Stimulated activated CD8-positive, alpha-beta memory T cell treated with anti-CD3 and anti-CD28 coated beads, Interleukin-12 subunit alpha, Interleukin-12 subunit beta, amount 100 ng/mL, for 4 hours (primary cell): Measurements from ENCODE around the gene TBXAS1.
"Not testable (repeated sequence)": the region's sequence is repeated elsewhere in the genome, so short reads cannot be mapped to it uniquely, and the experiment has no call there.

Source experiments
- DNase-seq: peaks from one replicate; pipeline ENCODE4 v3.0.0-alpha.2; 2020; ENCODE audit warnings: low read depth

The TBXAS1 gene

DNA sequence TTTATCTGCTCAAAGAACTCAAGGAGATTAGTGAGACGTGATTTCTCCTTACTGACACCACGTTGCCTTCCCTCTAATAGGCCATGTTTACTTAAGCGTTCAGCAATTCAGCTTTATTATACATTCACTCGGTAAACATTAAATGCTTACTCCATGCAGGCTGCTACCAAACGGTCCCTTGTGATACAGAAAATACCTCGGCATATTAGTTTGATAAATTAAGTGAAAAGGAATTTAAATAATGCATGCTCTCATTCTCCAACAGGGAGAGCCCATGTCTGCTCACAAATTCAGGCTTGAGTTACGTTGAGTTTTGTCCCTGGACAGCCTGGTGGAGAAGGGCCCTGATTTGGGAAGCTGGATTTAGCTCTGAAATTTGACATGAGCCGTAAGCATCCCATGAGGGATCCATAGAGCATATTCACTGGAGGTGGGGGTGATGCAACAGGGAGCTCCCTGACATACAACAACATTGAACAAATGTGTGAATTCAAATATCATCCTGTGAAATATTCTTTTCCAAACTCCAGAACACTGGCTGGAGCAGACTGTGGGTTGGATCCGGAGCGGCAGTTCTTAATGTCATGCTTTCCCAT is 86.3 kb downstream of the TBXAS1 start:
- no peak for DNase-seq

DNA sequence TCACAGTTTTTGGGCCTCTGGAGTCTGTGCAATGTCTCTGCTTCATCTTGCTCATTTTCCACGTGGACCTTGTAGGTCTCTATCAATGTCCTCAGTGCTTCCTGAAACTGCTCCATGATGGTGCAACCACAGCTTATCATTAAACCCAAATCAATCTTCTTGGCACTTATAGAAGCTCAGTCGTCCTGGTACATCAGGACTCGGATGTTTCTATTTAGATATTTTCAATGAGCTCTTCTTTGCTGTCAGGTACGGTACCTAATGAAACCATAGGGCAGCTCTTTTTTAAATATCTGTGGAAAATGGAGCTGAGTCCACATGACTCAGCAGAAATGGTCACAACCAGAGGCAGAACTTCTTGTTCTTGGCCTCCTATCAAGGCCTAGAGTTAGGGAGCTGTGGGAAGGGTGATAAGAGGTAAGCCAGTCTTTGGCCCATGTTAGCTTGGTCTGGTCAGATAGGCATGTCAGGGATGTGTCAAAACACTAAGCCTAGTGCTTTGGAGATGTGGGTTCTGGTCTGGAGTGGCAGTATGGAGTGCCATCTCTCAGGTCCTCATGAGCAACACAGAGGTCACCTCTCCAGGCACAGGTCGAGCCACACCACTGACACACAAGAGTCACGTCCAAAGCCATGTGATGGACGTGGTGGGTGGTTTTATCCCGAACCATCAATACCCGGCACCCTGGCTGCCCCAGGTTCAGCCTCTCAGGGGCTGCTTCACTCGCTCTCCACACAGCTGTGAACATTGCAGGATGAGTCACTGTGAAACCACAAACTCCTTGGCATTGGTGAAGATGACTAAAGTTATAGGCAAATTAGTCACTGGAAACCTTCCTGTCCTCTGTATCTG is 87.0 kb downstream of the TBXAS1 start:
- peak; percentile 39 for DNase-seq

DNA sequence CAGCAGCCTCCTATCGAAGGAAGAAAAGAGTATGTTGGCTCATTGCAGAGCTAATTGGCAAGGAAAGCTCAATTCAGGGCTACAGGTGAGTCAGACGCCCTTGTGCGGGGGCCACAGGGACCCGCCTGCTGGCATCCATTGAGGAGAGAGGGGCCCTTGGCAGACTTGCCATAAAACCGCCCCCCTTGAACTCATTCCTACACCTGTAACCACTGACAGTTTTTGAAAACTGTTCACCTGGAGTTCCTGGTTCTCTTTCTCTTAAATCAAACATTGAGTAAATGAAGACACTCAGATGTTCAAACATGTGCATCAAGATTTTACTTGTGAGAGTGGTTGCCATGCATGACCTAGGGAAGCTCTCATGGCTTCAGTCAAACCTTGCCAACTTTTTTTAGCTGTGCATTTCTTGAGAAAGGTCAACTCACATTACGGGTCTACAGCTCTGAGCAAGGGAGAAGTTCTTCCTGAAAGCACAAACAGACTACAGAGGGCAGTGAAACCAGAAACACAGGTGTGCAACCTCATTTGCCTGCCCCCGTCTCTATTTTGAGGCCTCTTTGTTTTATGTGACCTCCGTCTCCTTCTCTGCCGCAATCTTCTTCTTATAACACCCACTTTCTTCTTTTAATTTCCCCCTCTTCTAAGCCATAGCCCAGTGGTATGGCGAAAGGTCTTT is 87.8 kb downstream of the TBXAS1 start:
- DNase-seq = no peak

DNA sequence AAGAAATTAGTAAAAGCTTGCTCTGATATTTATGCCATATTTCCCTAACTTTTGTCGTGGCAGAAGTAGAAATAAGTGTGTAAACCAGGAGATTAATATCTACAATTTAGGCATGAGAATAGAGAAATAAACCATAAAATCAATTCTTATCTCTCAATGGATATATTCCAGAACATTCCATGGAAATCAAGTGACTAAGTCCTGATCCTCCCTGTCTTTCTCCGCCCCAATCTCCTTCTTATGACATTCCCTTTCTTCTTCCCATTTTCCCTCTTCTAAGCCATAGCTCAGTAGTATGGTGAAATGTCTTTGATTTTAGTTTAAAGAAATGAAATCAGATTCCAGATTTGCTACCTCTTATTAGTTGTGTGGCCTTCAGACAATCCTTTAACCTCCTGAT is 88.8 kb downstream of the TBXAS1 start:
- DNase-seq = no peak

DNA sequence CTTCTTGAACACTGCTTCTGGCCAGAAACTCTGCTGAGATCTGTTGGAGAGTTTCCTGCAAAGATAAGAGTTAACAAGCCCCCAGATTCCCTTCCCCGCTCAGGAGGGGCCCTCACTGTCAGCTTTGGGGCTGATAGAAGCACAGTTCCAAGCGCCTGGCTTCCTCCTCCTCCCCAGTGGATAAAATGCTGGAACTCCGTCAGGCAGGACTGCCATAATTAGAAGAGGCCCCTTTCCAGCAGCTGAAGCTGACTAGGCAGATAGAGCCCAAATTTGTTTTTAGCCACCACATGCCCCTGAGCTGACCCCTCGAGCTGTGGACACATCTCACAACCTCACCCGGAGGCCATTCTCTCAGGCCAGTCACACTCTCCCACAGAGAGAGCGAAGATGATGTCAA is 89.4 kb downstream of the TBXAS1 start:
- no peak for DNase-seq

DNA sequence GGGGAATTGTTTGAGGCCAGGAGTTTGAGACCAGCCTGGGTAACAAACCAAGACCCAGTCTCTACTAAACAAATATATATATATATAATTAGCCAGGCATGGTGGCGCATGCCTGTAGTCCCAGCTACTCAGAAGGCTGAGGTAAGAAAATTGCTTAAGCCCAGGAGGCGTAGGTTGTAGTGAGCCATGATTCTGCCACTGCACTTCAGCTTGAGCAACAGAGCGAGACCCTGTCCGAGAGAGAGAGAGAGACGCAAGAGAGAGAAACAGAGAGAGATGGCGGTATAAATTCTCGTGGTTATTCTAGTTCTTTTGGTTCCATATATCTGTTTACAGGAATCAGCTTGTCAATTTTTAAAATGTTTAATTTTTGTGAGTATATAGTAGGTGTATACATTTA is 94.0 kb downstream of the TBXAS1 start:
- no peak for DNase-seq

DNA sequence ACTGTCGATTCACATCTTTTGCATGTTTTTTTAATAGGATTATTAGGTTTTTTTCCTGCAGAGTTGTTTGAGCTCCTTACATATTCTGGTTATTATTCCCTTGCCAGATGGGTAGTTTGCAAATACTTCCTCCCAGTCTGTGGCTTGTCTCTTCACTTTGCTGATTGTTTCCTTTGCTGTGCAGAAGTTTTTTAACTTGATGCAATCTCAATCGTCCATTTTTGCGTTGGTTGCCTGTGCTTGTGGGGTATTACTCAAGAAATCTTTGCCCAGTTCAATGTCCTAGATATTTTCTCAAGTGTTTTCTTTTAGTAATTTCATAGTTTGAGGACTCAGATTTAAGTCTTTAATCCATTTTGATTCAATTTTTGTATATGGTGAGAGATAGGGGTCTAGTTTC is 95.4 kb downstream of the TBXAS1 start:
- DNase-seq = no peak

DNA sequence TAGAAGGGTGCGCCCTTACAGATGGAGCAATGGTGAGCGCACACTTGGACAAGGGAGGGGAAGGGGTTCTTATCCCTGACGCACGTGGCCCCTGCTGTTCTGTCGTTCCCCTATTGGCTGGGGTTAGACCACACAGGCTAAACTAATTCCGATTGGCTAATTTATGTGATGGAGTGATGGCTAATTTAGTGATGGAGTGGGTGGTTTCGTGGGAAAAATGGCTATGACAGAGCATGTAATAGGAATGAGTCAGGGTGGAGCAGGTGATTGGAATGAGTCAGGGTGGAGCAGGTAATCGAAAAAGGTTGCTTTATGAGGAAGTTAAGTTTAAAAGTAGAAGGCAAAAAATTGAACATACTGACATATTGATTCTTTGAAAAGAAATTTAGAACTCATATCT is 100.2 kb downstream of the TBXAS1 start:
- DNase-seq = not testable (repeated sequence)

DNA sequence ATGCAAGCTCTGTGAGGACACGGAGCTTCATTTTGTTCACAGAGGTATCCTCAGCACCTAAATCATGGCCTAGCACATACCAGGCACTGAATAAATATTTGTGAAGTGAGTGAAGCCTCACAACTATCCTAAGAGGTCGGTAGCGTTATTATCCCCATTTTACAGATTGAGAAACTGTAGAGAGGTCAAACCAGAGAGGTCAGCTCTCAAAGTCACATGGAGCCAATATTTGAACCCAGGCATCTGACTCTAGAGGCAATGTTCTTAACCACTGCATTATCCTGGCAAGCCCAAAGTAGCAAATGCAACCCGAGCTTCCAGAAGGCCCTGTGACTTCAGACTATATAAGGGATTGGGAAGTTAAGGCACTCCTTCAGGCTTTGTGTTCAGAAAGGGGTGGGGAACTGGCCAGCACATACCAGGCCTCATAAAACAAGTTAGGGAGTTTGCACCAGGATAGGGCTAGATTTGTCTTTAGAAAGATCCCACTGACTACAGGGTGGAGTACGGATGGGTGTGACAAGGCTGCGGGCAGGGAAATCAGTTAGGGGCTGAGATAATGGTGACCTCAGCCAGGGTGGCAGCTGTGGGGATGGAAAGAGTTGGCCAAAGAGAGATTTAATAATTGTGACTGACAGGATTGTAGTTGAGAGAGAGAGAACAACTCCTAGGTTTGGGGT is 101.4 kb downstream of the TBXAS1 start:
- no peak for DNase-seq

DNA sequence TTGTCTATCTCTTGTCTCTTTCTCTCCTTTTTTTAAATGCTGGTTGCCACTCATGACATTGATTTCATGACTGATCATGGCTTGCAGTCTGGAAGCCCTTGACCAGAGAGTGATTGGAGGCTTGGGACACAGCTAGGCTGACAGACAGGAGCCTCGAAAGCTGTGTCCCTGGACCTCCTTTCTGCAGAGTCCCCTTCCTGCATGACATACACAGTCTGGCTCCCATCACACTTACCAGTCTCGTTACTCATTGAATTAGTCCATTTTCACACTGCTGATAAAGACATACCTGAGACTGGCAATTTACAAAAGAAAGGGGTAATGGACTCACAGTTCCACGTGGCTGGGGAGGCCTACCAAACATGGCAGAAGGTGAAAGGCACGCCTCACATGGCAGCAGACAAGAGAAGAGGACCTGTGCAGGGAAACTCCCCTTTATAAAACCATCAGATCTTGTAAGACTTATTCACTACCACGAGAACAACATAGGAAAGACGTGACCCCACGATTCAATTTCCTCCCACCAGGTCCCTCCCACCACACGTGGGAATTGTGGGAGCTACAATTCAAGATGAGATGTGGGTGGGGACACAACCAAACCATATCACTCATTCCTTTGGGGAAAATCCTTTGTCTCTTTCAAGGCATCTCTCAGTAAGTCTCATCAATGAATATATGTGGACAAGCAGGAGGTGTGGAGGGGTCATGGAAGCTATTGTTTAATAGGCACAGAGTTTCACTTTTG is 102.3 kb downstream of the TBXAS1 start:
- DNase-seq = no peak

DNA sequence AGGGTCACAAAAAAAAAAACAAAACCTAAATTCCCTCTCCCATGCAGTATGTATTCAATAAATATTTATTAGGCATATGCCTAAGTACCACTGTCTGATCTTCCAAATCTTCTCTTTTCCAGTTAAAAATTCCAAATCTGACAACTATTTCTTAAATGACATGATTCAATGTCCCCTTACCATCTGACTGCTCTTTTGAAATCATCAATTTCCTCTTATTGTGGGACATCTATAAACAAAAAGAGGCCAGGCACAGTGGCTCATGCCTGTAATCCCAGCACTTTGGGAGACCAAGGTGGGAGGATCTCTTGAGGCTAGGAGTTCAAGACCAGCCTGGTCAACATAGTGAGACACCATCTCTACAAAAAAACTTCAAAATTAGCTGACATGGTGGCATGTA is 103.5 kb downstream of the TBXAS1 start:
- no peak for DNase-seq

DNA sequence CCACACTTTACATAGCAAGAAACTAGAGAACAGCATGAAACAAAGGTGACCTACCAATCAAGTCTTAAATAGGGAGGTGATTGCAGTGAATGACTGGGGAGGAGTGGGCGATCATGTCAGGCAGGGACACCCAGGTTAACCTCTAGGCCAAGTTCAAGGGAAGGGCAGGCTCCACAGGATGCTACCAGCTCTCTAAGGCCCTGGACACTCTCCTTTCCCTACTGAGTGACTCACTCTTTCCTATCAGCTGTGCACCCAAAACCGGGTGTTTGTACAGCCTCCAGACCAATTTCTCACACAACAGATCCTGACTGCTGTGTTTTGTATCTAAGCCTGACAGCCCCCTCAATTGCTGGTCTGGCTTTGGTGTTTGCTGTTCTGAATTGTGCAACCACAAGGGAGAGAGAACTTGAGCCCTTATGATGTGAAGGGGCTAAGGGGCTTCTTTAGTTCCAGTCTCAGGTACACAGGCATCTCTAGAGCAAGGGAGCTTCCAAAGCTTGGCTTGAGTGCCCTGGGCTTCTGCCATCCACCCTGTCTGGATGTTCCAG is 107.8 kb downstream of the TBXAS1 start:
- DNase-seq = no peak

DNA sequence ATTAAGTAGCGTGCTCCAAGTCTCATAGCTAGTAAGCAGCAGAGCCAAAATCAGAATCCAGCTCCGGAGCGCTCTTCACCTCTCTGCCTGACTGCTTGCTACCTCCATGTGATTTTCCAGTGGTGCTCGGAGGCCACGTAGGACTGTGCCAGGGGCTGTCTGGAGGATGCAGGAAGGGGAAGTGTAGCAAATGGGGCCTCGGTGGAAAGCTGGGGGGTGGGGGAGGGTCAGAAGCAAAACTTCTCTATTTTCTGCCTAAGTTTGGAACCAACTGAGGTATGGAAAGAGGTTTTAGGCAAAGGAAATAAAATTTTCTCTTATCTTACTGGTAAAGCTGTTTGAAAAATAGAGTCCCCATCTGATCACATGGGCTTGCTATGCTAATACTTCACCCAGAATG is 108.7 kb downstream of the TBXAS1 start:
- DNase-seq = no peak

DNA sequence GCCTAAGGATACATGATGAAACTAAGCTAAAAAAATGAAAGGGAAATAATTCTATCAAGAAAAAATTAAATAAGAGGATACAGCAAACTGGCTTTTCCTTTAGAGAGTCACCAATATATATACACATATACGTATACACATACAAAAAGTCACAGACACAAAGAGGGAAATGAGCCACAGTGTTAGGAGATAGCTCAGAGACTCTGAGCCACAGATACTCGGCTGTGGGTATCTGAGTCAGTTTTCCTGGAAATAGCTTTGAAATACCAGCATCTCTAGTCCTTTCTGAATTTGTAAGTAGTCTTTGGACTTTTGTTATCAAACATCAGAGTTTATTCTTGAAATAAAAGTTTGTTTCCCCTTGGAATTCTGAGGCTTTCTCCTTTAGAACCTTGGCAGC is 111.8 kb downstream of the TBXAS1 start:
- no peak for DNase-seq

DNA sequence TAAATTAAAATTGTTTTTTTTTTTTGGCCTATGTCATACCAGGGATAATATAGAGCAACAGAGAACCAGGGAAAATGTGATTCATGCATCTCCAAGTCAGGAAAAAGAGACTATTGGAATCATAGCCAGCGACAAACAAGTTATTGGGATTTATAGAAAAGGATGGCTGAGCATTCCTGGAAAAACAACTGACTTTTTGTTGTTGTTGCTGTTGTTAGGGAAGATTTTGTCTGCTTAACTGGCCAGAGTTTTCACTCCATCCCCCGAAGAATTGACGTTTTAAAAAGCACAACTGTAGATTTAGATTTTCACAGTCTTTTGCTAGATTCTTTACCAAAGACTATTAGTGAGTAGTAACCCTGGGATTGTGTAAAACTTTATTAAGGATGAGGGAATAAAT is 112.4 kb downstream of the TBXAS1 start:
- DNase-seq = no peak

DNA sequence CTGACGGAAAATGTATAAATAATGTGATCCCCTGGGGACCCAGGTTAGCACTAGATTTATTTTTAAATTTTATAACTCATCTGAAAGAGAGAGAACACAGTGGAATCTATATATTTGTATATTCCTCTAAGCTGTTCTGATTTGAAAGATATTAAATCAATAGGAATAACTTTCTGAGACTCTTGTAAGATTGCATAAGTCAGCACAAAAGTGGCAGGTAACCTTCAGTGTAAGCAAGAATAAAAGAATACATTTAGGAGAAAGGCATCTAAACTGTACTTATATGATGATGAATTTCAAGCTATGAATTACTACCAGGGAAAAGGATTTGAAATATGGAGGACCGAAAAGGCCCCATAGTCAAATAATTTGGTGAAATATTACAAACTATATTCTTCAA is 112.8 kb downstream of the TBXAS1 start:
- no peak for DNase-seq

DNA sequence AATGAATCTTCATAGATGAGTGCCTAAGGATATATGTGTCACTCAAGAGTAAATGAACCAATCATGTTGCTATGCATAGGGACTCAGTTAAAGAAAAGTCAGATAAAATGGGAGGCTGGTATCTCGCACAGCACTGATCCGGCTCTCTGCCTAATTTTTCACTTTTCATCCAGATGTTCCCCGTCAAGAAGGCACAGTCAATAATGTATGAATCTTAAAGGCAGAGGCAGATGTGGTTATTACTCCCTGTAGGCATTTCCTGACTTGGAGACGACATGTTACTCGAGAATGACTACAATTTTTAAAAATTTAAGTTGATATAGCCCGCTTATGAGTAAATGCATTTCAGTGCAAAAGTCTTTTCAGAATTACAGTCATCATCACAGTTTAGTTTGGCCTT is 113.6 kb downstream of the TBXAS1 start:
- no peak for DNase-seq

DNA sequence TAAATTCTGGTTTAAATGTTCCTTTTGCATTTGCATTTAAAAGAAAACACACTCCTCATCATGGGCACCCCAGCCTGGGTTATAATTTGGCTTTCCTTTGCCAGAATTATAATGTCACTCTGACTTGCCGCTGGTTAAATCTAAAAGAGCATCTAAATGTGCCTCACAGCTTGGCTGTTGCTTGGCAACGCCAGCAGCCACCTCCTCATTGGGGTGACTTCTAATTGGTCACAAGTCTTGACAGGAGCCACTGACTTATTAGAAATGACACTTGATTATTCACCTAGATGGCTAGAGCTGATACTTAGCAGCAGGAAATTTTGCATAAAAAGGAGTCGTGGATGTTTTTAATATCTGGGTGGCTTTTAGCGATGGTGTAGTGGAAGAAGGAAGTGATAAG is 114.3 kb downstream of the TBXAS1 start:
- DNase-seq = no peak

DNA sequence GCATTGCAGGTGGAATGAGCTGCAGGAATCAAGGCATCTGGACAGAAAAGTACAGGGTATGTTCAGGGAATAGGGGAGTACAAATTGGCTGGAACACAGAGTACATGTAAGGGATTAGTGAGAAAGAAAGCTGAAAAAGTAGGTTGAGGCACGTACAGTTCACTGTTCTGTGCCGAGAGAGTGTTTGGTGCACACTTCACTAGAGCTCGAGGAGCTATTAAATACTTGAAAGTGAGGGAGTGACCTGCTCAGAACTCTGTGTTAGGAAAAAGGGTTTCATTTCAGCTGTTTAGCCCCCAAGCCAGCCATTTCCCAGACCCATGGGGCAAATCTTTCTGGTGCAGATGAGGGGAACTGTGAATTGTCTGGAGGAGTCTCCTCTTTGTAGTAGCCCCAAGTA is 115.2 kb downstream of the TBXAS1 start:
- no peak for DNase-seq

DNA sequence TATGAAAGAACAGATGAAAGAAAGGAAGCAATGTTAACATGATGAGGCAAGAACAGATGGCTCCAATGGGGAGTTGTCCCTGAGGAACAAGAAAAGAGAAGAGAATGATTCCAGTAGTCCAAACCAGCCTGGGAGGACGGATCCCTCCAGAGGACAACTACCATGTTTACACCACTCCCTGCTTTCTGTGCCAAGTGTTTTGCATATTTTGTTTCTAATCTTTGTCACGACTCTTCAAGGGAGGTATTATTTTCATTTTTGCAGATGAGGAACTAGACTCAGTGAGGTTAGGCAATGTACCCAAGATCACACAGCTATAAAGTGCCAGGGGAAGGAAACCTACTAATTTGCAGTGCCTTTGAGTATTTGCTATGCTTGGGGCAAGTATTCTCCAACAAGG is 117.5 kb downstream of the TBXAS1 start:
- no peak for DNase-seq

DNA sequence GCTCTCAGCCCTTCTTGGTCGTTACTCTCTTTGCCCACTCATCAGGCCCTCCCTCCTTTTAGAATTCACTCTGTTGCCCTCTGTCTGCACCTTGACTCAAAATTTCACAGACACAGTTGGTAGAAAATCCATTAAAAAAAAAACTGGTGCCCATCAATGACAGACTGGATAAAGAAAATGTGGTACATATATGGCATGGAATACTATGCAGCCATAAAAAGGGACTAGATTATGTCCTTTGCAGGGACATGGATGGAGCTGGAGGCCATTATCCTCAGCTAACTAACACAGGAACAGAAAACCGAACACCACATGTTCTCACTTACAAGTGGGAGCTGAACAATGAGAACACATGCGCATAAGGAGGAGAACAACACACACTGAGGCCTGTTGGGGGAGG is 118.0 kb downstream of the TBXAS1 start:
- DNase-seq = no peak

DNA sequence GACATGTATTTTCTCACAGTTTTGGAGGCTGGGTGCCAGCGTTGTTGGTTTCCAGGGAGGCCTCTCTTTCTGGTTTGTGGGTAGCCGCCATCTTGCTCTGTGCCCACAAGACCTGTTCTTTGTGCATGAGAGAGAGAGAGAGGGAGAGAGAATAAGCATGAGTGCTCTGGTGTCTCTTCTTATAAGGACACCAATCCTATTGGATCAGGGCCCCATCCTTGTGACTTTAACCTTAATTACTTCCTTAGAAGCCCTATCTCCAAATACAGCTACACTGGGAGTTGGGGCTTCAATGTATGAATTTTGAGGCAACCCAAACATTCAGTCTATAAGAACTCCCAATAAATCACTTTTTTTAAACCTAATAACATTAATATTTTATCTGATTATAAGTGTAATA is 119.1 kb downstream of the TBXAS1 start:
- DNase-seq = no peak
